Erythroblast (primary cell): ENCODE measurements around the gene AP2A1.

Source experiments
- GATA1 ChIP-seq: IDR thresholded peaks from 2 replicates; pipeline ENCODE4 v1.6.1; 2011; ENCODE audit warnings: low read depth, mild to moderate bottlenecking, control low read depth, low read length, moderate library complexity
- POLR2A ChIP-seq: IDR thresholded peaks from 2 replicates; pipeline ENCODE4 v1.6.1; 2011; ENCODE audit warnings: mild to moderate bottlenecking, low read length

GRCh38 chr19:49786376-49786820, 19.6 kb downstream of the AP2A1 start:
- TF ChIP-seq POLR2A (no peak), GATA1 (no peak)
